H1 (cell line): ENCODE results near the gene ABHD15. TPM values are rescaled to one million over a fixed set of nuclear protein-coding genes. Genes with fewer than 3 reads are reported as not detected.

Experiments
- ASH2L ChIP-seq: fragments of 200-600, 300-600 bp; sonication (generic); IDR thresholded peaks from one replicate; pipeline ENCODE4 v1.7.1; 2017; ENCODE audit warnings: low read length
- ATF2 ChIP-seq: IDR thresholded peaks from 2 replicates; pipeline ENCODE4 v1.6.1; 2012; ENCODE audit warnings: low read length, inconsistent platforms
- ATF3 ChIP-seq: IDR thresholded peaks from 2 replicates; pipeline ENCODE4 v1.6.1; 2011; ENCODE audit warnings: low read depth, mild to moderate bottlenecking, low read length; ENCODE audit not compliant: insufficient read depth
- BACH1 ChIP-seq: IDR thresholded peaks from 2 replicates; pipeline ENCODE4 v1.6.1; 2012; ENCODE audit warnings: low read length, improper control_type of control experiment
- CEBPB ChIP-seq: IDR thresholded peaks from 2 replicates; pipeline ENCODE4 v1.6.1; 2012; ENCODE audit warnings: low read depth, low read length
- CREB1 ChIP-seq: IDR thresholded peaks from 2 replicates; pipeline ENCODE4 v1.6.1; 2012; ENCODE audit warnings: inconsistent platforms
- CTBP2 ChIP-seq: IDR thresholded peaks from 2 replicates; pipeline ENCODE4 v1.7.0; 2011; ENCODE audit warnings: borderline replicate concordance, mild to moderate bottlenecking, moderate library complexity, mixed read lengths, low read length; ENCODE audit not compliant: insufficient read depth, insufficient read length
- E2F6 ChIP-seq: IDR thresholded peaks from 2 replicates; pipeline ENCODE4 v1.6.1; 2012; ENCODE audit warnings: inconsistent platforms
- KDM5A ChIP-seq: fragments of 200-600 bp; IDR thresholded peaks from 2 replicates; pipeline ENCODE4 v1.7.1; 2012; ENCODE audit warnings: mild to moderate bottlenecking, low read length, inconsistent platforms, mixed read lengths
- NANOG ChIP-seq: IDR thresholded peaks from 2 replicates; pipeline ENCODE4 v1.6.1; 2011; ENCODE audit warnings: low read length, low read depth, mild to moderate bottlenecking, inconsistent platforms; ENCODE audit not compliant: insufficient read depth, poor library complexity, severe bottlenecking
- POU5F1 ChIP-seq: IDR thresholded peaks from 2 replicates; pipeline ENCODE4 v1.6.1; 2011; ENCODE audit warnings: low read depth, mild to moderate bottlenecking, low read length, moderate library complexity
- SIN3A ChIP-seq, 2 experiments: IDR thresholded peaks in 1 of 2; conservative IDR thresholded peaks in 1 of 2; 2 replicates each; pipeline ENCODE4 v1.6.1; 2011 to 2012; ENCODE audit warnings: low read length in 2 of 2, improper control_type of control experiment in 1 of 2, low read depth in 1 of 2, mild to moderate bottlenecking in 1 of 2
- SIRT6 ChIP-seq: IDR thresholded peaks from one replicate; pipeline ENCODE4 v1.7.1; 2012; ENCODE audit warnings: low read length, inconsistent platforms
- SP2 ChIP-seq: IDR thresholded peaks from 2 replicates; pipeline ENCODE4 v1.6.1; 2012; ENCODE audit warnings: mild to moderate bottlenecking, low read length, inconsistent platforms
- TCF12 ChIP-seq: IDR thresholded peaks from 2 replicates; pipeline ENCODE4 v1.6.1; 2011; ENCODE audit warnings: low read depth, mild to moderate bottlenecking, low read length
- ZNF274 ChIP-seq: IDR thresholded peaks from 2 replicates; pipeline ENCODE4 v1.7.0; 2012; ENCODE audit warnings: low read length, borderline replicate concordance; ENCODE audit errors: extremely low read depth
- polyA plus RNA-seq, 7 experiments: library from polyadenylated mRNA; depleted of rRNA in 3 of 7; stranded (reverse) in 5 of 7; unstranded in 2 of 7; fragments of >200 nt in 5 of 7; fragments of 200-250 nt in 2 of 7; gene quantifications; 1 replicate in 5 of 7; 2 replicates in 1 of 7; 4 replicates in 1 of 7; pipeline versions ENCODE4 v1.2.1 to v1.2.3, GENCODE V29; 2011 to 2013; ENCODE audit warnings: missing spikeins in 2 of 7, mixed read lengths in 2 of 7
- total RNA-seq: library from RNA; stranded (reverse); fragmentation: NEBNext Ultra II Directional; extraction: Animal tissue kit (Norgen Biotek cat#: 25700); gene quantifications from 2 replicates; pipeline ENCODE4 v1.2.1, GENCODE V29; 2021
- TF ChIP-seq, protein P1 (sequence below): IDR thresholded peaks from 2 replicates; pipeline ENCODE4 v1.6.1; 2012; ENCODE audit warnings: inconsistent platforms
- TF ChIP-seq, protein P2 (sequence below), 3 experiments: IDR thresholded peaks; 1 replicate in 2 of 3; 2 replicates in 1 of 3; pipeline versions ENCODE4 v1.5.1 to v1.6.1; 2011; ENCODE audit warnings: low read length in 3 of 3, mild to moderate bottlenecking in 3 of 3, inconsistent platforms in 2 of 3, low read depth in 1 of 3, moderate library complexity in 1 of 3; ENCODE audit not compliant: insufficient read depth in 1 of 3; ENCODE audit errors: control extremely low read depth in 1 of 3

ABHD15 gene
- total and polyA plus RNA-seq, 2 of the 8 experiments (the other 6 are each of a cell fraction or from before 2014, with no cell fraction given): 0.88 to 1.7 TPM

DNA sequence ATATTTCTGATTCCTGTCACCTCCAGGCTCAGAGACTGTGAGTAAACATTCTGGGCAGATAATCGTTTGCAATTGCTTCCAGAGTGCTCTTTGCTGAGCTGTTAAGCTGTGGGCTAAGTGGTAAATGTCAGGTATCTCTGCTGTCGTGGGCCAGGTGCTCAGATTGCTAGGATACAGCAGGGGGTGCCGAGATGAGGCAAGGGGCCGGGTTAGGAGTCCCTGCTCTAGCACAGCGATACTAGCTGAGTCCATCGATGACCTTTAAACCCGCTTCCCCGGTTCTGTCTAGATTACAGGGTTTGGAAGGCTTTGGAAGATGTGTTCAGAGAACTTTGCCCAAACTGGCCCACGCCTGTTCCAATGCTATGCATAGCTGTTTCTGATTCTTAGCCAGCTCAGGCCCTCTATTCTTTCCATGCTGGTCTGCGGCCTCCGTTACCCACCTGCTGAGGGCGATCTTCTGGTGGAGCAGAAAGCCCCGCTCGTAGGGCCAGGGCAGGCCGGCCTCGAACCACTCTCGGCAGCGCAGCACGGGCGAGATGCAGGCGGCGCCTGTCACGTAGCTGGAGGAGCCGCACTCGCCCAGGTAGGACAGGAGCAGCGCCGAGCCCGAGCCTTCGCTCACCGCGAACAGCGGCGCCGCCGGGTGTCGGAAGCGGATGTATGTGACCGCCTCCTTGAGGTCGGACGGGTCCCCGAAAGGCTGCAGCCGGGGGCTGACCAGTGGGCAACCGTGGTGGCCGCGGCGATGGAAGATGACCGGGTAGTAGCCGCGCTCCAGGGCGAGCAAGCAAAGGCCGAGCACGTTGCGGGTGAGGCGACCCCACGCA, 979 bp downstream of the ABHD15 start (continued):
- TF ChIP-seq CEBPB (no peak), KDM5A (no peak), ATF3 (no peak), SIRT6 (no peak), E2F6 (peak; percentile 54), SIN3A (conservative IDR thresholded peaks at IDR 0.05 in 1 of 2, IDR thresholded peaks at IDR 0.05 in 1 of 2; ENCODE audit: low read depth in 1 of 2, low read length in 2 of 2) (peak; percentile 44 to 51; a peak in 1 of 4 replicates), TCF12 (no peak), SP2 (no peak), NANOG (no peak), CREB1 (no peak), ASH2L (peak; percentile 46), ATF2 (no peak), ZNF274 (no peak), CTBP2 (no peak), BACH1 (no peak), POU5F1 (peak; percentile 42; the same call in 1 of the 2 replicates)
- TF ChIP-seq, protein P1, sequence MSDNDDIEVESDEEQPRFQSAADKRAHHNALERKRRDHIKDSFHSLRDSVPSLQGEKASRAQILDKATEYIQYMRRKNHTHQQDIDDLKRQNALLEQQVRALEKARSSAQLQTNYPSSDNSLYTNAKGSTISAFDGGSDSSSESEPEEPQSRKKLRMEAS: peak; percentile 37; the same call in 1 of the 2 replicates
- TF ChIP-seq, protein P2, sequence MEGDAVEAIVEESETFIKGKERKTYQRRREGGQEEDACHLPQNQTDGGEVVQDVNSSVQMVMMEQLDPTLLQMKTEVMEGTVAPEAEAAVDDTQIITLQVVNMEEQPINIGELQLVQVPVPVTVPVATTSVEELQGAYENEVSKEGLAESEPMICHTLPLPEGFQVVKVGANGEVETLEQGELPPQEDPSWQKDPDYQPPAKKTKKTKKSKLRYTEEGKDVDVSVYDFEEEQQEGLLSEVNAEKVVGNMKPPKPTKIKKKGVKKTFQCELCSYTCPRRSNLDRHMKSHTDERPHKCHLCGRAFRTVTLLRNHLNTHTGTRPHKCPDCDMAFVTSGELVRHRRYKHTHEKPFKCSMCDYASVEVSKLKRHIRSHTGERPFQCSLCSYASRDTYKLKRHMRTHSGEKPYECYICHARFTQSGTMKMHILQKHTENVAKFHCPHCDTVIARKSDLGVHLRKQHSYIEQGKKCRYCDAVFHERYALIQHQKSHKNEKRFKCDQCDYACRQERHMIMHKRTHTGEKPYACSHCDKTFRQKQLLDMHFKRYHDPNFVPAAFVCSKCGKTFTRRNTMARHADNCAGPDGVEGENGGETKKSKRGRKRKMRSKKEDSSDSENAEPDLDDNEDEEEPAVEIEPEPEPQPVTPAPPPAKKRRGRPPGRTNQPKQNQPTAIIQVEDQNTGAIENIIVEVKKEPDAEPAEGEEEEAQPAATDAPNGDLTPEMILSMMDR (IDR thresholded peaks at IDR 0.05; ENCODE audit: control extremely low read depth in 1 of 3, insufficient read depth in 1 of 3, low read depth in 1 of 3, low read length in 3 of 3): peak; percentile 20 to 33 (median 26)
